Gastrocnemius medialis (tissue), 4 donors: ENCODE data around the gene WNK2.

ENCODE experiments used
- POLR2A ChIP-seq, 2 donors: fragments of 450-650 bp; IDR thresholded peaks; one replicate each; pipeline ENCODE4 v1.6.1; 2017; ENCODE audit warnings: antibody characterized with exemption in 2 of 2, mild to moderate bottlenecking in 2 of 2, moderate library complexity in 2 of 2
- TF ChIP-seq, protein P1 (sequence below), 5 experiments: fragments of 450-650 bp in 3 of 5; fragments of 200-600 bp in 2 of 5; sonication (generic) in 2 of 5; IDR thresholded peaks in 4 of 5; conservative IDR thresholded peaks in 1 of 5; 1 replicate in 4 of 5; 2 replicates in 1 of 5; pipeline ENCODE4 v1.5.1; 2016 to 2019; ENCODE audit warnings: antibody characterized with exemption in 5 of 5, mild to moderate bottlenecking in 3 of 5, moderate library complexity in 3 of 5

DNA sequence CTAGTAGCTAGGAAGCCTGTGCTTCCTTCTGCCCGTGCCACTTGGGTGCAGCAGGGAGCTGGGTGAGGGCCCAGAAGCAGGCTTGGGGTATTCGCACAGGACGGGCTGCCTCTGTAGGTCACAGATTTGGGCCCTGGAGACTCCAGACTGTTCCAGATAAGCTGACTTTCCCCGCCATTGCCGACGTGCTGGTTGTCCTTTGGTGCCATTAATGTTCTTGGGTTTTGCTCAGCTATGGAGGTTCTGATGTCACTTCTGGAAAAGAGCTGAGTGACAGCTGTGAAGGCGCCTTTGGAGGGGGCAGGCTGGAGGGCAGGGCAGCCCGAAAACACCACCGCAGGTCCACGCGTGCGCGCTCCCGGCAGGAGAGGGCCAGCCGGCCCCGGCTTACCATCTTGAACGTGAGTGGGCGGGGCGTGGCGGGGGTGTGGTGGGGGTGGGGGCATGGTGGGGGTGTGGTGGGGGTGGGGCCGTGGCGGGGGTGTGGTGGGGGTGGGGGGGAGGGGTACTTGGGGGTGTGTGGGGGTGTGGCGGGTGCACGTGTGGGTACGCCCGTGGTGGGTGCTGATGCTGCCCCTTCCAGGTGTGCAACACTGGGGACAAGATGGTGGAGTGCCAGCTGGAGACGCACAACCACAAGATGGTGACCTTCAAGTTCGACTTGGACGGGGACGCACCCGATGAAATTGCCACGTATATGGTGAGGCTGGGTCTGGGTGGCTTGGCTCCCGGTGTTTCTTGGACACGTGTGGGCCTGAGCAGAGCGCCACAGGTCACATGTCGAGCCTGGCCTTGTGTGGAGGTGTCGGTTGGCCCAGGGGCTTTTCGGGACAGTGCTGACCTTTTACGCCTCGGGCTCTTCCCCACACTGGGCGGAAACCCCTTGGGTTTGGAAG lies 79.6 kb downstream of the WNK2 start:
- TF ChIP-seq, protein P1, sequence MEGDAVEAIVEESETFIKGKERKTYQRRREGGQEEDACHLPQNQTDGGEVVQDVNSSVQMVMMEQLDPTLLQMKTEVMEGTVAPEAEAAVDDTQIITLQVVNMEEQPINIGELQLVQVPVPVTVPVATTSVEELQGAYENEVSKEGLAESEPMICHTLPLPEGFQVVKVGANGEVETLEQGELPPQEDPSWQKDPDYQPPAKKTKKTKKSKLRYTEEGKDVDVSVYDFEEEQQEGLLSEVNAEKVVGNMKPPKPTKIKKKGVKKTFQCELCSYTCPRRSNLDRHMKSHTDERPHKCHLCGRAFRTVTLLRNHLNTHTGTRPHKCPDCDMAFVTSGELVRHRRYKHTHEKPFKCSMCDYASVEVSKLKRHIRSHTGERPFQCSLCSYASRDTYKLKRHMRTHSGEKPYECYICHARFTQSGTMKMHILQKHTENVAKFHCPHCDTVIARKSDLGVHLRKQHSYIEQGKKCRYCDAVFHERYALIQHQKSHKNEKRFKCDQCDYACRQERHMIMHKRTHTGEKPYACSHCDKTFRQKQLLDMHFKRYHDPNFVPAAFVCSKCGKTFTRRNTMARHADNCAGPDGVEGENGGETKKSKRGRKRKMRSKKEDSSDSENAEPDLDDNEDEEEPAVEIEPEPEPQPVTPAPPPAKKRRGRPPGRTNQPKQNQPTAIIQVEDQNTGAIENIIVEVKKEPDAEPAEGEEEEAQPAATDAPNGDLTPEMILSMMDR (IDR thresholded peaks at IDR 0.05 in 4 of 5, conservative IDR thresholded peaks at IDR 0.05 in 1 of 5) = no peak
- TF ChIP-seq POLR2A (IDR thresholded peaks at IDR 0.05) = no peak
